NCI-H774 (cell line): ENCODE results near the gene KCNQ1.

Experiments used
- DNase-seq: peaks from one replicate; lab custom pipeline; 2025; lab: John Stamatoyannopoulos, UW

The KCNQ1 gene

DNA sequence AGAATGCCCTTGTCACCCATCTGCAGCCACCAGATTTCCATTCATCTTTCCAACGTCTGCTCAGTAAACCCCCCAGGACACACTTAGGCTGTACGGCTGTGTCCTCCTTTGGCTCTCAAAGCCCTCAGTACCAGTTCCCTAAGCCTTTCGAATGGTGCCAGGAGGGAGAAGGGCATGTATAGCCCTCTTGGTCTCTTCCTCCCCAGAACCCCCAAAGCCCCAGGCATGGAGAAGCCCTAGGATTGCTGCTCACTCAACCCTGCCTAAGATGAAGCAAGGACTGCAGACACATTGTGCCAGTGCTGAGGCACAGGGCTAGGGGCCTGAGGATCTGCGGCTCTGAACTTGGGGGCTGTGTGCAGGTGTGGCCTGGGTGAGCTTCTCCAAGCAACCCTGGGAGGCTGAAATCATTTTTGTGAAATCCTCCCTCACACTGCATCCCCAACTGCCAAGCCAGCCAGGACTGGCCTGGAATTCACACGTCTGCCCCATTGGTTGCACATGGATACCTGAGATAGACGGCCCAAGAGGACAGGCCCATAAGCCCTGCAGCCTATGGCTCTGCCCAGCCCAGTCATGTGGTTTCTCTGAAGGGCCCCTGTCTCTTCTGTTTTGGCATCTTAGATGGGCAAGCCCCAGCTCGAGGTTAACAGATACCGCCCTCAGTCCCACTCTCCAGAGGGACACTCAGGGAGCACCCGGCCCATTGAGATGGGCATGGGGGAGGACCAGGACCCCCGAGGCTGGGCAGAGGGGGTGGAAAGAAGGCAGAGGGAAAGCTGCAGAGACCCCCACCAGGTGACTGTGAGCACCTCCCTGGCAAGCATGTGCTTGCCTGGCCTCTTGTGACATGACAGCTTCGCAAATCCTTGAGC, 221.0 kb downstream of the KCNQ1 start:
- no peak for DNase-seq

DNA sequence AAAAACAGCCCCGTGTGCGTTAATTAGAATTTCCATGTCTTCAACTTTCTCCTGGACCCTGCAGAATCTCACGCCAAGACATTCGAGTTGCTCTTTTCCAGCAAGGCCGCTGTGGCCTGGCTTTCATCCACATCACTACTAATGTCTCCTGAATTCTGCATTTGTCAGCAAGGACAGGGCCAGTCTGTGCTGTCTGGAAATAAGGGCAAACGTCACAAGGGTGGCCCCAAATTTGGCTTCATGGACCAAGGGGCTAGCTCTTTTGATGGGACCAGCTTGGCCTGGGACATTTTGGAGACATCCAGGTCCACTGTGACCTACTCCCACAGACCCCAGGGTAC, 221.6 kb downstream of the KCNQ1 start:
- no peak for DNase-seq

DNA sequence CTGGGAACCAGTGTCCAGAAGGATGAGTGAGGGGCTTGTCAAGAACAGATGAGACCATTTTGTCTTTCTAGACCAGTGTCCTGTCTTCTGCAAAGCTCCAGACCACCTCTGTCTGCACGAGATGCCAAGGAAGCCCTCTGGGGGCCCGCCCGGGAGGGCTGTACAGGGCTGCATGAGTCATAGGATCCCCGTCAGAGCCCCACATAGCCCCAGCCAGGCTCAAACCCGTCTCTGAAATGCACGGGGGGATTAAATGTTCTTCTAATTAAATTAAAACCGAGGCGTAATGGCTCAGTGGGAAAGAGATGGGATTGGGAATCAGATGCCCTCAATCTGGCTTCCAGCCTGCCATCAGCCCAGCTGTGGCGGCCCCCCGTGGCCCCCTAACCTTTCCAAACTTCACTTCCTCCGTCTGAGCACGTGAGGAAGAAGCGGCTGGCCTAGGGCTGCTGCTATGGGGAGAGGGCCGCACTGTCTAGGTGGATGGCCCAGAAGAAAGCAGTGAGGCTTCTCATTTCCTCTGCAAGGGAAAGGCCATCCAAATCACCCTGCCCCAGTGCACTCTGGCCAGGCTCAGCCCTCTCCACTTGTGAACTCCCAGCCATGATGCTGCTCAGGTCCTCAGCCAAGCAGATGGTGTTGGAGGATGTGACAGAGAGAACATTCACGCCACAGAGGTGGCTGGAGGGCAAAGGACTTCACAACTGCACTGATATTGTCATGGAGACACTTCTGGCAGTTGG, 222.2 kb downstream of the KCNQ1 start:
- no peak for DNase-seq

DNA sequence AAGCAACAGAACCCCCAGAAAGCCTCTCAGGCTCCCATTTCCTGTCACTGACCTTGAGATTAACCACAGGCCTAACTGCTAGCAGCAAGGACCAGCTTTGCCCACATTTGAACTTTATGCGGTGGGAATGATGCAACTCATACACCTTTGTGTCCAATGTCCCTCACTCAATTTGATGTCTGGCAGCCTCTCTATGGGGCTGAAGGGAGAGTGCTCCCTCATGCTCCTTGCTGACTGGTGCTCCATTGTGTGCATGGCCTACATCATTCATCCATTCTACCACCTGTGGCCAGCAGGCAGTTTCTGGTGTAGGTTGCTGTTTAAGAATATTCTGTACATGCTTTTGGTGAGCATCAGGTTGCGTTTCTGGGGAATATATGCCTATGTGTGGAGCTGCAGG, 223.1 kb downstream of the KCNQ1 start:
- no peak for DNase-seq

DNA sequence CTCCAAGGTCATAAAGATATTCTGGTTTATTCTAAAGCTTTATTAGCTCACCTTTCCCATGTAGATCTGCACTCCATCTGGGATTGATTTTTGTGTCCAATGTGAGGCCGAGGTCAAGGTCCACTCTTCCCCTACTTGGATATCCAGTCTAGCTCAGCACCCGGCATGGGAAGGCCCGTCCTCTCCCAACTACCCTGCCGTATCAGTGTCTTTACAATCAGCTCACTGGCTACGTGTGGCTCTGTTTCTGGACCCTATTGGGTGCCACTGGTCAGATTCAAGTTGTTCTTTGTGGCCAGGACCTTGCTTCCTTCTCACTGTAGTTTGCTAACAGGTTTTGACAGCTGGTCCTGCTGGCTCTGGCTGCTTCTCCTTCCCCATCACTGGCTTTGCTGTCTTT, 224.1 kb downstream of the KCNQ1 start:
- no peak for DNase-seq

DNA sequence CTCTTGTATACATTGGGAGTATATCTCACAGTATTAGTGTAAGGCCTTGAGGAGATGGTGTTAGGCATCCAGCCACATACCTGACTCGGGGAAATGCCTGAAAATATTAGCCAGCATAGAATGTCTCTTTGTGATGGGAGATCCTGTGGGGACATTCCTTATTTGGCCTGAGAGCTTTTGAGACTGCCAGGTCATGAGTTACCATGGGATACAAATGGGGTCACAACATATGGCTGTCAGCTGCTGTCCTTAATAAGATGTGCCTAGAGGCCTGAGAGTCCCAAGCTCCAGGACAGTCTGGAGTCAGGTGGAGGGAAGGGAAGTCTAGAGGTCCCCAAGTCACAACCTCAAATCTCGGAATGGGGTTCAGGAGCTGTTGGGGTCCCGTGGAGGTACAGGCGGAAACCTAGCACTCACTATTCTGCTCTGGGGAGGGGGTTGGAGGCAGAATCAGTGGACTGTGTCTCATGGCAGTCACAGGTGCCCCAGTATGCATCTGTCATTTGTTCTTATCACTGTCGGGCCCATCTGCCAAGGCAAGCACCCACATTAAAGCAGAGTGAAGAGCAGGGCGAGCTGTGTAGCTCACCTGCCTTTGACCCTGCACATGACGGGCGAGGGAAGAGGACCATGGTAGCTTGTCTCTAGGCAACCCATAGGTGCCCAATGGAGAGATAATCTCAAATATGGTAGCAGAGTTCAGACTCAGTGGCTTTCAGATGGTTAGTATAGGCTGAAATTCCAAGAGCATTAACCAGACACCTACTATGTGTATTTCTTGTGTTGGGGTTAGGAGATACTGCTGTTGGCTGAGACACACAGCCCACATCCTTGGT, 225.0 kb downstream of the KCNQ1 start:
- no peak for DNase-seq

DNA sequence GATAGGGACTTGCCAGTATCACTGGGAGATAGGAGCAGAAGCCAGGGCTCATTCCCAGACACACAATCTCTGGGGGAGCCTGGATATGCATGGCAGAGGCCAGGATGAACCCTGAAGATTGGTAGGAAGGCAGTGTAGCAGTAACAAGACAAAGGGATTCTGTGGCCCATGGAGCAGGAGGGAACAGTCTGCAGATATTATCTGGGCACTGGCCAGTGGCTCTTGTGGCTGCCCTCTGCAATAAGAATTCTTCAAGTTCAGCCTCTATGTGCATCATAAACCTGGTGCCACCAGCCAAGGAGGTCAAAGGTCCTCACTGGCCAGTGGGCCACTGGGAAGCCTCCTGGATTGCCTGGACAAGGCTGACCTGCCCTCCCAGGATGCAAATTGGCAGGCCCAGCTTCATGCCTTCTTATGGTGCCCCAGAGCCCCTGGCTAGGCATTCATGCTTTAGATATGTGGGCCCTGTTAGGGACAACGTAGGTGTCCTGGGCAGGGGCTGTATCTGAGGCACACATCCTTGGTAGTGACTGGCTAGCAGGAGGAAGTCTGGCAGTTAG, 225.8 kb downstream of the KCNQ1 start:
- no peak for DNase-seq

DNA sequence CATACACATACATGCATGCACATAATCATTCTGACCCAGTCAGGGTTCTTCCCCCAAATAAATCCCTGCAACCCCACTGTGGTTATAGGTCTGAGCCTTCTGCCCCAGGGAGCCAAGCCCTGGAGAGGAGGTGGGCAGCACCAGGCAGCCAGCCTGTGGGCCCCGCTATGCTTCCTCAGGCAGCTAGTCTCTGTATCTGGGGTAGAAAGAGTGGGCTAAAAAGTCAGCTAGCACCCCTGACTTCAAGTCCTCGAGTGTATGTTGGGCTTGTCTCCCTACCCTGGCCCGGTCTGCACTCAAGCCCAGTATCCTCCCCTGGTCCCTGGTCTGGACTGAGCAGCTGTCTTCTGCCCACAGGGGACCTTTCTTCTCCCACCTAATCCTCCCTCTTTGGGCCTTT, 226.9 kb downstream of the KCNQ1 start:
- no peak for DNase-seq

DNA sequence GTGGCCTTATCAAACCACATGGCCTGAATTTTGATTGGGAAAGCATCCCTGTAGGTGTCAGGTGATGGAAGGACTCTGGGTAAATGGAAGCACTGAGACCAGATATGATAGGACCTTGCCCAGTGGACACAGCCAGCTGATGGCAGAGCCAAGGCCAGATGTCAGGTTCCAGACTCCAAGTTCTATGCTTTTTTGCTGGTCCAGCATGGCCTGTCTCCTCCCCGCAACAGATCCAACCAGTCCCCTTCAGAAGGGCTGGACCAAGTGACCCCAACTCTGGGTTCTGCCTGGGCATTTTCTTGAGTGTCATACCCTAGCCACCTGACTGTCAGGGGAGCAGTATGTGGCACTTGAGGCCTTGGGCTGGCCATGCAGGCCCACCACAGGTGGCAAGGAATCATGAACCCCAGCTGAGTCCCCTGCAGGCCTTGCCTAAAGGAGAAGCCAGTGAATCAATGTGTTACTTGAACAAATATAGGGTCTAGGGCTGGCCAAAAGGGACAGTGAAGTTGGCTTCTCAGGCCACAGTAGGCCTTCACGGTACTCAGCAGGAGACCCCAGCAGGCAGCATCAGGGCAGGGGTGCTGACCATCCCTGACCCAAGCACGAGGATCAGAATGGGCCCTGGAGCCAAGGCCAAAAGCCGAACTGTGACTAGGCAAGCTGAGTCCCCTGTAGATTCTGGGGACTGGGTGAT, 227.9 kb downstream of the KCNQ1 start:
- no peak for DNase-seq

DNA sequence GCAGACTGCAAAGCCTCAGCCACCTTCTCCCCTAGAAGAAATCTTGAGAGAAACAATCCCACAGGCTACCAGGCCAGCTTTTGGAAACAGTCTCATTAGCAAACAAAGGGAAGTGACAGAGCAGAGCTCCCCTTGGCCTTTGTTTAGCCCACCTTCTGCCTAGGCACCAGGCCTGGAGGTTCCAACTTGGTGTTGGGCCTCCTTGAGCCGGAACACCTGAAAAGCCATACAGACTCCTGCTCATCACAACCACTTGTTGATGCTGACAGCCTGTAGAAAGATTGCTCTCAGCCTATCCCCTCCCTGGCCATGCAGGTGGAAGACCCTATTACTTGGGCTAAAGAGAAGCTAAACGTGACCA, 228.4 kb downstream of the KCNQ1 start:
- no peak for DNase-seq

DNA sequence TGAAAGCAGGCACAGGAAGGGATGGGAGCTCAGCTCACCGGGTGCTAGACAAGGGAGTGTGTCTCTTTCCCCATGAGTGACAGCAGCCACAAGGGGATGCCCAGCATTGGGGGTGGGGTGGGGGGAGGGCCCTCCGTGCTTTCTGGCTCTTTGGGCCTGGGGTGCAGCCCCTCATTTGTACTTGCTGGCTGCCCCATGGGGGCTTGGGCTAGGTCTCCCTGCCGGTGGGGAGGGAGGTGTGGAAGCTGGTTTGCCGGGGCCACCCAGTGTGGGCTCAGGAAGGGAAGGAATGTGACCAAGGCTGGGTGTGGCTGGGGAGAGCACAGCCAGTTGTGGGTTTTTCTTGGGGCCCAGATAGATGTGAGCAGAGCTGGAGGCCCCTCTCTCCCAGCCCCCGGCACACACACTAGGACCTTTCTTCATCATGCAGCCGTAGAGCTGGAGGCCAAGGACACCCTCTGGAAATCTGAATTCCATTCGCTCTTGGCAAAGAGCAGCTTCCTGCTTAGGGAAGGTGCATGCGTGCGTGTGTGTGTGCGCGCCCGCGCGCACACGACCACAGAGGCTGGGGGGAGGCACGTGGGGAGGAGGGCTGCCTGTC, 229.2 kb downstream of the KCNQ1 start:
- DNase-seq = no peak

DNA sequence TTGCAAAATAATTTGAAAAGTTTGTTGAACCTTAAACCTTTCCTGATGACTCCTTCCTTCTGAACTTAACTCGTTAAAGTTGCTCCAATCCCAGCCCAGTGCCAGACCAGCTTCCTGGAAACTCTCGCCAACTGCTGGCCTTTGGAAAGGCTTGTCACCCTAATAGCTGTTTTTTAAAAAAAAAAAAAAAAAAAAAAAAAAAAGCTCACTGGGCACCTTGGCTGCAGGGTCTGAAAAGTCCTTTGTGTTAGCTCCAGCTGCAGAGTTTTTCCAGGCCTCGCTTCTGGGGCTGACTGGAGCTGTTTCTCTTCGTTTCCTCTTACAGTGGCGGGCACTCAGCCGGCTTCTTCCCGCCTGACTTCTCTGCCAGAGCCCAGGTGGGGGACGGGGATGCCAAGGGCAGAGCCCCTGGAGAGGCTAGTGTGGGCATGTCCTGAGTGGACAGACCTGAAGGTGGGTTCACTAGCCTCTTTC, 229.9 kb downstream of the KCNQ1 start:
- DNase-seq = no peak

DNA sequence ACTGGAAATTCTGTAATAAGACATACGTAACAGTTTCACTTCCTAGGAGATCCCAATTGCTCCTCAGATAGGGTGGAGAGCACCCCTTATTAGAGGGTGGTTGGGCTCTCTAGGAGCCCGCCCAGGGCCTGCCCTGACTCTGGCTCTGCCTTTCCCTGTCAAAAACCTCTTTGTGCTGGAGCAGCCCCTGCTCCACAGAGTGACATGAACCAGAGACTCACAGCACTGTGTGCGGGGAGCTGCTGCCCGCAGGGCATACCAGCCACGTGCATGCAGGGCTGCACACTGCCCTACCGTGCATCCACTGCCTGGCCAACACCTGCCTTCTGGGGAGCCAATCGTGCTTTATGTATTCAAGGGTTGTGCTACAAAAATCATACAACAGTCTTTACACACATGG, 230.7 kb downstream of the KCNQ1 start:
- peak; percentile 38 for DNase-seq

DNA sequence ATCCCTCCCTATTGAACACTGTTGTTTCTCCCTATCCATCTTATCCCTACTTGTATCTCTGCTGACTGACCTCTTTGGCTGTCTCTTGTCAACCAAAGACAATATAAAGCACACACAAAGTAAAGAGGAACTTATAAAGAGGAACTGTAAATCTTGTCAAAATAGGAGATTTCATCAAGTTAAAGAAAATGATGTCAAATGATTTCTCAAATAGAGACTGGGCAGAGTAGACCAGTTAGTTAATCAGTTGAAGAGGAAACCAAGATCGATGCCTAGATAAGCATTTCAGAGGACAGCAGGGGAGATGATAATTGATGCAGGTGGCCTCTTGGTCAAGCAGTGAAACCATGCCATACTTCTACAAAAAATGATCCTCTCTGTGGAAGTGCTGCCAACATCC, 232.3 kb downstream of the KCNQ1 start:
- DNase-seq = no peak

DNA sequence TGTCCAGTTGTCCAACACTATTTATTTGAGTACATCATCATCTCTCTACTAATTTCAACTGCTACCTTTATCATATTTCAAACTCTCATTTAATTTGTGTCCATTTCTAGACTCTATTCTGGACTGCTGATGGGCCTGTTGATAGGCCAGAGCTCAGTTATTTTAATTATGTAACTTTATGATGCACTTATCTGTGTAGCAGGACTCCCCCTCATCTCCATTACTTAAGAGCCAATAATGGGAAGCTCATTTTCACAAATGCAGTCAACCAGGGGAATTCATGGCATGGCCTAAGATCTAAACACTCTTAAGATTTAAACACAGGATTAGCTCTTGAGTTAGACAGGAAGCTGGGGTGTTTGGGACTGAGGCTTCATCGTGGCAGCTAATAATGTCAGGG, 233.6 kb downstream of the KCNQ1 start:
- no peak for DNase-seq

DNA sequence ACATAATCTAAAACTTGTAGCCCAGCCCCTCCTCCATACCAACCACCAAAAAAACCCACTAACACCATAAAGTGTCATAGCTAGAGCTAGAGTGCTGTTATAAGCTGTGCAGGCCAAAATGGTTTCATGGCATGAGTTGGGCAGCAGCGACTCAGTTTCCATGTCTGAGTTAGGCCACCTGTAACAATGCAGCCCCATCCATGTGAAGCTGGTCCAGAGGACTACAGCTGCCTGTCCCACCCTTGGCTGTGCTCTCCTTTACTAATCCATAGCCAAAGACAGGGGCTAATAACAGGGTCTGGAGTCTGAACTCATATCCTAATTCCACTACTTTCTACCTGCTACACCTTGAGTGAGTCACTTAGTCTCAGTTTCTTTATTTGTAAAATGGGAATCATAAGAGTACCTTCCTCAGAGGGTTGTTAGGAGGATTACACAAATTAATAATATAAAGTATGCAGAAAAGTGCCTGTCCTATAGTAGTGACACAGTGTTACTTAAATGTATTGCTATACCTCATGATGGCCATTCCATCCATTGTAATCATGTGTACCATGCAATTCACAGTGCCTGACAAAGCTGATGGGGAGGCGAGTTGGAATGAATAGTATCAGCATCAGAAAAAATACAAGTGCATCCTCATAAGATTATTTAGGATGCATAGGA, 234.3 kb downstream of the KCNQ1 start:
- no peak for DNase-seq

DNA sequence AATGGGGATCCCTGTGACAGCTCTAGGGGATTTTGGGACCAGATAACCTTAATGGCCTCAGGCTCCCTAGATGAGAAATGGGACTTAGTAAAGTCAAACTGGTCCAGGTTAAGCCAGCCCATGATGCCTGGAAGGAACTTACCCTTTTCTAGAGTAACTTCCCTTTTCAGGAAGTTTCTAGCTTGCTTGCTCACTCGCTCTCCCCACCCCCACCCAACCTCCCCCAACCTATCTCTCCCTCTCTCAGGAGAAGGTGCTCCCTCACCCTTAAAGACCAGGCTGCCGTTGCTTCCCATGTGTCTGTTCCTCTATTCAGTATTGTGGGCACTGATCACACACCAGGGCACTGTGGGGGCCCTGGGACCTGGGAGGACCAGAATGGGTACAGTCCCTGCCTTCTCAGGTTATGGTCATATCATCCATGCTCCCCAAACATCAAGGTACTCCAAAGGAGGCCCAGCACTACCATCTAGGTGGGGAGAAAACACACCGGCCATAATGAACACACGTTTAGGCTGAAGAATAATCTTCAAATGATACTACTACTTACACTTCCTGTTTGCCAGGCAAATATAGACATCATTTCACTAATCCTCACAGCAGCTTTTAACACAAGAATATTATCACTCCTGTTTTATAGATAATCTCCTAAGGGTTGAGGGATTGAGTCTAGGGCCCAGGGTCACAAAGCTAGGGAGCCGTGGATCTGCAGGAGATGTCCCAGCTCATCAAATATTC, 236.8 kb downstream of the KCNQ1 start:
- no peak for DNase-seq

DNA sequence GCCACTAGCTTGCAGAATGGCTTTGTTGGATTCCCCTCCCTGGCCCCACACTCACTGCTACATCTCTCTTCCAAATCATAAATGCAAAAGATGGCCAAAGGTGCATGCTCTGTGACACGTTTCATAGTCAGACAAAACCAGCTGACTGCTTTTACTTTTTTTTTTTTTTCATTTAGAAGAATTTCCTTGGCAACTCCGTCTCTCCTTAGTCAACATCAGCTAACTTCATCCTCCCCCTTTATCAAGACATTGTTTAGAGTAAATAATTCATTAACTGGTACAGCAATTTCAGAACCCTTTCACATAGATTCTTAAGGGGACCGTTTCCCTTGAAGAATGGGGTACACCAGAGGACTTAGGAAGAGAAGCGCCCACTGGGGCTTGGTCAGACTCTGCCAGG, 239.0 kb downstream of the KCNQ1 start:
- no peak for DNase-seq

DNA sequence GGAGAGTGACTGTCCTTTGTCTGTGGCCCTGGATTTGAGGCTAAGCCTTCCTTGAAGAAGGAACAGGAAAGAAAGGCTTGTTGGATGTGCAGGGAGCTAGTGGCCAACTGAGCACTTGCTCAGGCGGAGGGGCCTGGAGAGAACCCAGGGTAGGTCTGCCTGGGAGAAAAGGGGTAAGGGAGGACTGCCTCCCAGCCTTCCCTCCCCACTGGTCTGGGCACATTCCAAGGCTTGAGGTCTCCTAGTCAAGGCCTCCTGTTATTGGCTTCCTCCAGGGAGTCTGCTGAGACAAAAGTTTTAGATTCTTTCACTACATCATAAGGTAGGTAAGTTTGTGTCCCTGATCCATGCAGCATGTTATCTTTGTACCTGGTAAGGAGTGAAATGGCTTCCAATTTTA, 239.8 kb downstream of the KCNQ1 start:
- DNase-seq = no peak

DNA sequence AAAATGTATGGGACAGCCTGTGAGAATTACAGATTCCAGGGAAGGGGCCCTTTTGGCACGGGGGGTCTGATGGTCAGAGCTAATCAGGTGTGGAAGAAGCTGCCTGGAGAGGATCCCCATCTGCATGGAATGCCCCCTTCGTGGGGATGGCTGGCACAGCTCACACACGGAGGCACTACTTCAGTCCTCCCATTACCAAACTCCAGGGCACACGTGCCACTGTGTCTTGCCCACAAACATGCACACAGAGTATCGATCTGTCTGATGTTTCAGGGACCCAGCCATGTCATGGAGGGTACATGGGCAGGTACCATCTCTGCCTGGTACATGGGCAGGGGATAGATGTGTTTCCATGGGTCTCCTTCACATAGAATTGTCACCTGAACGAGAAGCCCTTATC, 240.2 kb downstream of the KCNQ1 start:
- no peak for DNase-seq
